Kidney (tissue), 14 donors: ENCODE measurements around the gene CAV1. TPM values are rescaled to one million over a fixed set of nuclear protein-coding genes. Genes with fewer than 3 reads are reported as not detected.

Experiments used
- DNase-seq, 5 donors: peaks; one replicate each; pipeline ENCODE4 v3.0.0-alpha.2; 2013 to 2020
- FAIRE-seq: peaks from 2 replicates; lab custom pipeline; 2012; peaks lifted over from hg19 to GRCh38; lab: Jason Lieb, UNC
- H3K27ac ChIP-seq, 2 donors: one replicate each; pipeline ENCODE4 v1.7.0; 2013; ENCODE audit warnings: low read depth in 2 of 2, low read length in 2 of 2, inconsistent platforms in 1 of 2
- H3K27me3 ChIP-seq: one replicate; pipeline ENCODE4 v1.7.1; 2013; ENCODE audit warnings: low read length, inconsistent platforms; ENCODE audit not compliant: control insufficient read depth, insufficient read depth
- H3K36me3 ChIP-seq, 3 donors: one replicate each; pipeline versions ENCODE4 v1.7.0 to v1.7.1; 2013; ENCODE audit warnings: low read length in 3 of 3, control low read depth in 1 of 3, inconsistent platforms in 1 of 3; ENCODE audit not compliant: insufficient read depth in 3 of 3, control insufficient read depth in 2 of 3
- H3K4me1 ChIP-seq, 3 donors: one replicate each; pipeline versions ENCODE4 v1.7.0 to v1.7.1; 2013; ENCODE audit warnings: low read length in 3 of 3, inconsistent platforms in 1 of 3, low read depth in 1 of 3; ENCODE audit not compliant: control insufficient read depth in 2 of 3, insufficient read depth in 2 of 3
- H3K4me3 ChIP-seq, 3 donors: one replicate each; pipeline versions ENCODE4 v1.7.0 to v1.8.1; 2013; ENCODE audit warnings: low read length in 3 of 3, control low read depth in 1 of 3, inconsistent platforms in 1 of 3
- H3K9ac ChIP-seq, 3 donors: one replicate each; pipeline versions ENCODE4 v1.7.0 to v1.7.1; 2013; ENCODE audit warnings: low read length in 3 of 3, control low read depth in 1 of 3, inconsistent platforms in 1 of 3
- H3K9me3 ChIP-seq, 3 donors: one replicate each; pipeline versions ENCODE4 v1.7.0 to v1.7.1; 2013; ENCODE audit warnings: low read length in 3 of 3, control low read depth in 1 of 3, inconsistent platforms in 1 of 3; ENCODE audit not compliant: control insufficient read depth in 2 of 3, insufficient read depth in 1 of 3
- intact Hi-C: fragments of 100-400 bp; cut with DNase I; formaldehyde crosslinking; loops from one replicate; pipeline ENCODE4 v1.11.1; 2022
- polyA plus RNA-seq: library from polyadenylated mRNA; stranded (reverse); fragments of 350-450 nt; fragmentation: Illumina TruSeq; extraction: RNeasy Lipid Tissue Mini Kit (QIAGEN cat#74804); gene quantifications from one replicate; pipeline ENCODE4 v1.2.3, GENCODE V29; 2014; ENCODE audit warnings: low read depth, low replicate concordance; ENCODE audit not compliant: insufficient read depth
- total RNA-seq: library from RNA; stranded (reverse); fragmentation: NEBNext Ultra II Directional; extraction: Animal tissue kit (Norgen Biotek cat#: 25700); gene quantifications from one replicate; pipeline ENCODE4 v1.2.1, GENCODE V29; 2021
- TF ChIP-seq, protein P1 (sequence below): IDR thresholded peaks from 3 replicates; pipeline ENCODE4 v1.5.1; 2012; ENCODE audit warnings: mild to moderate bottlenecking, moderate library complexity, borderline replicate concordance; ENCODE audit not compliant: insufficient read depth; ENCODE audit errors: extremely low read depth
- donor health status: control.
- donor health status: control.
- donor health status: control.
- donor health status: control.
- donor health status: control.
- donor health status: DM: yes; HTN: yes; CAD: no.
- donor health status: Normal renal cell carcinoma (clear cell type).

The CAV1 gene
- total and polyA plus RNA-seq, 2 donors from 2014 or later = 15.7 to 67.2 TPM

DNA sequence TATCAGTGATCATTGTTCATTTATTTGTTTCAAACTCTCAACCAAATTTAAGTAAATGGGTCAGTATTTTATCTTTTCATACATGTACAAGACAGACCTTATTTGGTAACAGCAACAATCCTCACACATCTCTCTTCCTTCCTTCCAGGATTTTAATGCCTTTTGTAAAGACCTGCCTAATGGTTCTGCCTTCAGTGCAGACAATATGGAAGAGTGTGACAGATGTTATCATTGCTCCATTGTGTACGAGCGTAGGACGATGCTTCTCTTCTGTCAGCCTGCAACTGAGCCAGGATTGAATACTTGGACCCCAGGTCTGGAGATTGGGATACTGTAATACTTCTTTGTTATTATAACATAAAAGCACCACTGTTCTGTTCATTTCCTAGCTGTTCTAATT, 19.0 kb upstream of the CAV1 start:
- Histone ChIP-seq H3K9ac (no peak overlapping the region), H3K4me3 (no peak overlapping the region), H3K4me1 (peaks cover 0 to under 1% (median 0%) of the 10 kb centered on the region in 3 donors), H3K36me3 (no peaks in the 10 kb centered on the region), H3K9me3 (no peaks in the 10 kb centered on the region), H3K27me3 (peaks cover 7% of the 10 kb centered on the region), H3K27ac (no peak overlapping the region)
- FAIRE-seq = no peak
- DNase-seq = no peak
- TF ChIP-seq, protein P1, sequence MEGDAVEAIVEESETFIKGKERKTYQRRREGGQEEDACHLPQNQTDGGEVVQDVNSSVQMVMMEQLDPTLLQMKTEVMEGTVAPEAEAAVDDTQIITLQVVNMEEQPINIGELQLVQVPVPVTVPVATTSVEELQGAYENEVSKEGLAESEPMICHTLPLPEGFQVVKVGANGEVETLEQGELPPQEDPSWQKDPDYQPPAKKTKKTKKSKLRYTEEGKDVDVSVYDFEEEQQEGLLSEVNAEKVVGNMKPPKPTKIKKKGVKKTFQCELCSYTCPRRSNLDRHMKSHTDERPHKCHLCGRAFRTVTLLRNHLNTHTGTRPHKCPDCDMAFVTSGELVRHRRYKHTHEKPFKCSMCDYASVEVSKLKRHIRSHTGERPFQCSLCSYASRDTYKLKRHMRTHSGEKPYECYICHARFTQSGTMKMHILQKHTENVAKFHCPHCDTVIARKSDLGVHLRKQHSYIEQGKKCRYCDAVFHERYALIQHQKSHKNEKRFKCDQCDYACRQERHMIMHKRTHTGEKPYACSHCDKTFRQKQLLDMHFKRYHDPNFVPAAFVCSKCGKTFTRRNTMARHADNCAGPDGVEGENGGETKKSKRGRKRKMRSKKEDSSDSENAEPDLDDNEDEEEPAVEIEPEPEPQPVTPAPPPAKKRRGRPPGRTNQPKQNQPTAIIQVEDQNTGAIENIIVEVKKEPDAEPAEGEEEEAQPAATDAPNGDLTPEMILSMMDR = no peak
- intact Hi-C loops = no loop called here

DNA sequence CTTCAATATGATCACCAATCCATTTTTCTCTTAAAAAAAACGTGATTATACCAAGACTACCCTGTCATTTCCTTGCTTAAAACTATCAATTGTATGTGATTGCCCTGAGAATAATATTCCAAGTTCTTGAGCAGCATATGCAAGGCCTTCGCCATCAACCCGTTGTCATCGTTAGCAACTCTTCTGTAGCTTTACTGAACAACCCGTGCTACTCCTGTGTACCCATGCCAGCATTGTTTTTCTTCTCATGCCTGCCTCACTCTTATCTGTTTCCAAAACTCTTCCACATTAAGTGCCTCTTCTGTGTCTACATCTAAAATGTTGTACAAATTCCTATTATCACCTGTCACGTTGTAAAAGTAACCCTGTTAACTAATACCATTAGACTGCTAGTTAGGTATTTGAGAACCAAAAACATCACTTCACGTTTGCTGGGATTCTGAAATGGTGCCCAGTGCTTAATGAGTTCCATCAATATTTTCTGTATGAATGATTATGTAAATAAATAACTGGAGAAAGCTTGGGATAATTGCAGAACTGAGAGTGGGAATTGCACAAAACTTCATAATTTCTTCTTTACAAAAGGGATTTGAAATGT, 14.8 kb upstream of the CAV1 start:
- TF ChIP-seq, protein P1 = no peak
- DNase-seq (no peak), FAIRE-seq (no peak)
- H3K36me3 ChIP-seq = no peaks in the 10 kb centered on the region
- no peak overlapping the region for H3K4me3 ChIP-seq
- no peaks in the 10 kb centered on the region for H3K27me3 ChIP-seq
- no peaks in the 10 kb centered on the region for H3K4me1 ChIP-seq
- intact Hi-C loops = no loop called here
- H3K27ac ChIP-seq = no peak overlapping the region
- no peaks in the 10 kb centered on the region for H3K9me3 ChIP-seq
- H3K9ac ChIP-seq = no peak overlapping the region

DNA sequence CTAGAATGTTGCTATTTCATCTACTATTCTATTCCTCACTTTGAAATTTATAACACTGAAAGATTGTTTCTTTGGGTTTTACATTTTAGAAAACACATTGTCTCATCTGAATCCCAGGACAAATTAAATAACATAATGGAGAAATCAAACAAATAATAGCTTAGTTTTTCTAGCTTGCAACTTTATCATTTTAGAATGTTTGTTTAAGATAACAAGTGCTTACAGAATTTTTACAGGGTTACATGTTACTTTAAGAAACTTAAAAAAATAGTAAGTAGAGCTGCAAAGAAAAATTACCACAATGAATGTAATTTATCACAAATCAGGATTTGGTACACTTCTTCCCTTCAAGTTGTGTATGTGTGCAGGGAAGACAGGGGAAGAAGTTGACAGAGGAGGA, 14.0 kb upstream of the CAV1 start:
- Histone ChIP-seq H3K36me3 (no peaks in the 10 kb centered on the region), H3K4me3 (no peak overlapping the region), H3K27ac (no peak overlapping the region), H3K27me3 (no peaks in the 10 kb centered on the region), H3K9ac (no peak overlapping the region), H3K9me3 (no peaks in the 10 kb centered on the region), H3K4me1 (no peaks in the 10 kb centered on the region)
- no peak for DNase-seq
- TF ChIP-seq, protein P1 = no peak
- no peak for FAIRE-seq
- intact Hi-C loops = no loop called here
